ENCODE data around the gene KLHL28. TPM values are rescaled to one million over a fixed set of nuclear protein-coding genes. Genes with fewer than 3 reads are reported as not detected.

Gene KLHL28
- total RNA-seq, 4 donors from 2014 or later = 10.0 to 18.4 (median 11.6) TPM

DNA sequence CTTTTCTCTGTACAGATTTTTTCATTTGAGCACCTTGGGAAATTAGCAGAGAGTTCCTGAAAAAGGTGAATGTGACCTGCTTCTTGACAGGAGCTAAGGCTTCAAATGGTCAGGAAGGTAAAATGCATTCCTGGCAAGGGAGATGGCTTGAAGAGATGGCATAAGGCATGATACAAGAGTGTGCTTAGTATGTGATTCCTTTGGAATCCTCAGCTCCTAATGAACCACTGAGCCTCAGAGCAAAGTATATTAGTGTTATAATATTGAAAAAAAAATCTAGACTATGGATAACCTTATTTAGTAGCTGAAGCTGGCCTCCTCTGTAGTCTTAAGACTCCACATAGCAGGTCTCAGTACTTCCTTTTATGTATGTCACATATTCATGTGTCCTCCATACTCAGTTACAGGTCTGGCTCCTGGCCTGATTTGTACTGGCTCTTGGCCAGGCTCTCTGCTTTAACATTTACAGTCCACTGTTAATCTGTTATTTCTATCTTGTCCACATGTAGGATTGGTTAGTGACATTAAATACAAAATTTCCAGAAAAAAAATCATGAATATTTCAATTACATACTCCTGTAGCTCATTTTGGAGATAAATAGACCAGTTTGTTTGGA, 18.1 kb upstream of the KLHL28 start:
- Histone ChIP-seq H3K36me3 (no peaks in the 10 kb centered on the region), H3K9me3 (no peaks in the 10 kb centered on the region), H3K4me3 (no peak overlapping the region), H3K4me1 (peaks cover 0 to 27% (median 4%) of the 10 kb centered on the region in 4 donors), H3K27ac (no peak overlapping the region), H3K27me3 (no peaks in the 10 kb centered on the region)
- no peak for DNase-seq (ENCODE audit: low spot score in 2 of 2)
- TF ChIP-seq, protein P1, sequence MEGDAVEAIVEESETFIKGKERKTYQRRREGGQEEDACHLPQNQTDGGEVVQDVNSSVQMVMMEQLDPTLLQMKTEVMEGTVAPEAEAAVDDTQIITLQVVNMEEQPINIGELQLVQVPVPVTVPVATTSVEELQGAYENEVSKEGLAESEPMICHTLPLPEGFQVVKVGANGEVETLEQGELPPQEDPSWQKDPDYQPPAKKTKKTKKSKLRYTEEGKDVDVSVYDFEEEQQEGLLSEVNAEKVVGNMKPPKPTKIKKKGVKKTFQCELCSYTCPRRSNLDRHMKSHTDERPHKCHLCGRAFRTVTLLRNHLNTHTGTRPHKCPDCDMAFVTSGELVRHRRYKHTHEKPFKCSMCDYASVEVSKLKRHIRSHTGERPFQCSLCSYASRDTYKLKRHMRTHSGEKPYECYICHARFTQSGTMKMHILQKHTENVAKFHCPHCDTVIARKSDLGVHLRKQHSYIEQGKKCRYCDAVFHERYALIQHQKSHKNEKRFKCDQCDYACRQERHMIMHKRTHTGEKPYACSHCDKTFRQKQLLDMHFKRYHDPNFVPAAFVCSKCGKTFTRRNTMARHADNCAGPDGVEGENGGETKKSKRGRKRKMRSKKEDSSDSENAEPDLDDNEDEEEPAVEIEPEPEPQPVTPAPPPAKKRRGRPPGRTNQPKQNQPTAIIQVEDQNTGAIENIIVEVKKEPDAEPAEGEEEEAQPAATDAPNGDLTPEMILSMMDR (IDR thresholded peaks at IDR 0.05) = no peak
- TF ChIP-seq EP300 (IDR thresholded peaks at IDR 0.05) (no peak), POLR2A (IDR thresholded peaks at IDR 0.05) (no peak)

DNA sequence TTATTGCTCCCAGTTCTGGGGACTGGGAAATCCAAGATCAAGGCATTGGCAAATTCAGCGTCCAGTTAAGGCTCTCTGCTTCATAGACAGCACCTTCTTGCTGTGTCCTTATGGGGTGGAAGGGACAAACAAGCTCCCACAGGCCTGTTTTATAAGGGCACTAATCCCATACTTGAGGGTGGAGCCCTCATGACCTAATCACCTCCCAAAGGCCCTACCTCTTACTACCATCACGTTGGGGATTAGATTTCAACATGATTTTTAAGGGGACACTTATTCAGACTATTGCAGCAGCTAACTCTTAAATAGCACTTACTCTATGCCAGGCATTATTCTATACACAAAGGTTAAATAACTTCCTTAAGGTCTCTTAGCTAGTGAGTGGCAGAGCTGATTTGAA, 17.5 kb upstream of the KLHL28 start:
- Histone ChIP-seq H3K9me3 (no peaks in the 10 kb centered on the region), H3K4me1 (peaks cover 0 to 27% (median 4%) of the 10 kb centered on the region in 4 donors), H3K27me3 (no peaks in the 10 kb centered on the region), H3K36me3 (no peaks in the 10 kb centered on the region), H3K27ac (no peak overlapping the region), H3K4me3 (no peak overlapping the region)
- no peak for DNase-seq (ENCODE audit: low spot score in 2 of 2)
- TF ChIP-seq POLR2A (IDR thresholded peaks at IDR 0.05) = no peak
- no peak for TF ChIP-seq EP300 (IDR thresholded peaks at IDR 0.05)
- TF ChIP-seq, protein P1 (IDR thresholded peaks at IDR 0.05) = no peak
- 61 to 63% methylated on average over 2 of the region's 2 CpGs for WGBS, 2 donors

DNA sequence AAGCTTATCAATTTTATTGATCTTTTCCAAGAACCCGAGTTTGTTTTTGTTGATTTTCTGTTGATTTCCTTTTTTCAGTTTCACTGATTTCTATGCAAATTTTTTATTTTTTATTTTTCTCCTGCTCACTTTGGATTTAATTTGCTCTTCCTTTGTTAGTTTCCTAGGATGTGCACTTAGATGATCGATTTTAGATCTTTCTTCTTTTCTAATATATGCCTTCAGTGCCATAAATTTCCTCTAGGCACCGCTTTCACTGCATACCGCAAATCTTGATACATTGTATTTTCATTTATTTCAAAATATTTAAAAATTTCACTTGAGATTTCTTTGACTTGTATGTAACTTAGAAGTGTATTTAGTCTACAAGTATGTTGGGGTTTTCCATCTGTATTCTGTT, 9.7 kb upstream of the KLHL28 start:
- Histone ChIP-seq H3K27ac (no peak overlapping the region), H3K4me3 (no peak overlapping the region), H3K27me3 (no peaks in the 10 kb centered on the region), H3K9me3 (peaks cover 0 to 17% (median 0%) of the 10 kb centered on the region in 4 donors), H3K36me3 (peaks cover 0 to 20% (median 0%) of the 10 kb centered on the region in 3 donors), H3K4me1 (peaks cover 0 to 22% (median 7%) of the 10 kb centered on the region in 4 donors)
- DNase-seq (ENCODE audit: low spot score in 2 of 2) = no peak
- TF ChIP-seq POLR2A (IDR thresholded peaks at IDR 0.05) (no peak), EP300 (IDR thresholded peaks at IDR 0.05) (no peak)
- TF ChIP-seq, protein P1 (IDR thresholded peaks at IDR 0.05) = no peak
- WGBS, 2 donors = 93 to 95% methylated on average over 4 of the region's 4 CpGs

DNA sequence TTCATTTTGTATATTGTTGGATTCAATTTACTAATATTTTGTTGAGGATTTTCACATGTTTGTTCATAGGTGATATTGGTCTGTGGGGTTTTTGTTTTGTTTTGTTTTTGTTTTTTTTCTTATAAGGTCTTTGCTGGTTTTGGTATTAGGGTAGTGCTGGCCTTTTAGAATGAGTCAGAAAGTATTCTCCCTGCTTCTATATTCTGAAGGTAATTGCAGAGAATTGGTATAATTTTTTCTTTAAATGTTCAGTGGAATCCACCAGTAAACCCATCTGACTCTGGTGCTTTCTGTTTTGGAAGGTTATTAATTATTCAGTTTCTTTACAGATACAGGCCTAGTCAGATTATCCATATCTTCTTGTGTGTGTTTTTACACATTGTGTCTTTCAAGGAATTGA, 9.2 kb upstream of the KLHL28 start:
- H3K36me3 ChIP-seq = peaks cover 0 to 20% (median 0%) of the 10 kb centered on the region in 3 donors
- no peaks in the 10 kb centered on the region for H3K27me3 ChIP-seq
- no peak overlapping the region for H3K4me3 ChIP-seq
- DNase-seq (ENCODE audit: low spot score in 2 of 2) = no peak
- peaks cover 0 to 17% (median 0%) of the 10 kb centered on the region in 4 donors for H3K9me3 ChIP-seq
- peaks cover 0 to 28% (median 9%) of the 10 kb centered on the region in 4 donors for H3K4me1 ChIP-seq
- H3K27ac ChIP-seq = no peak overlapping the region
- TF ChIP-seq, protein P1 (IDR thresholded peaks at IDR 0.05) = no peak
- TF ChIP-seq EP300 (IDR thresholded peaks at IDR 0.05) = no peak
- TF ChIP-seq POLR2A (IDR thresholded peaks at IDR 0.05) = no peak

DNA sequence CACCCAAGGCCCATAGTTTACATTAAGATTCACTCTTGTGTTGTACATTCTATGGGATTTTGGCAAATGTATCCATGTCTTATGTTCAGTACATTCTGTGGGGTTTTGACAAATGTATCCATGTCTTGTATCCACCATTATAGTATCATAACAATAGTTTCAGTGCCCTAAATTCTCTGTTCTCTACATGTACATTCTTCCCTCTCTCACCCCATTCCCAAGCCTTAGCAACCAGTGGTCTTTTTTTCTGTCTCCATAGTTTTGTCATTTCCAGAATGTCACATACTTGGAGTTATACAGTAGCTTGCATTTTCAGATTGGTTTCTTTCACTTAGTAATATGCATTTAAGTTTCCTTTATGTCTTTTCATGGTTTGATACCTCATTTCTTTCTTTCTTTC, 7.0 kb upstream of the KLHL28 start:
- Histone ChIP-seq H3K27ac (no peak overlapping the region), H3K4me3 (no peak overlapping the region), H3K9me3 (peaks cover 0 to 13% (median 0%) of the 10 kb centered on the region in 4 donors), H3K36me3 (peaks cover 0 to 20% (median 0%) of the 10 kb centered on the region in 3 donors), H3K4me1 (peaks cover 0 to 49% (median 16%) of the 10 kb centered on the region in 4 donors), H3K27me3 (no peaks in the 10 kb centered on the region)
- DNase-seq (ENCODE audit: low spot score in 2 of 2) = no peak
- TF ChIP-seq EP300 (IDR thresholded peaks at IDR 0.05) (no peak), POLR2A (IDR thresholded peaks at IDR 0.05) (no peak)
- TF ChIP-seq, protein P1 (IDR thresholded peaks at IDR 0.05) = no peak
